NT2/D1 (cell line): ENCODE measurements around the gene CPB2.

Experiments used
- DNase-seq: peaks from one replicate; pipeline ENCODE4 v3.0.0-alpha.2; 2011; ENCODE audit warnings: low read depth, low spot score
- H3K27me3 ChIP-seq: 2 replicates; pipeline ENCODE4 v1.6.0; 2011; ENCODE audit warnings: mild to moderate bottlenecking; ENCODE audit not compliant: insufficient read length, insufficient read depth
- H3K36me3 ChIP-seq: 2 replicates; pipeline ENCODE4 v1.6.1; 2011; ENCODE audit warnings: mild to moderate bottlenecking, low read length, mixed read lengths; ENCODE audit not compliant: insufficient read depth, insufficient read length
- H3K4me1 ChIP-seq: 2 replicates; pipeline ENCODE4 v1.5.1; 2011; ENCODE audit not compliant: insufficient read depth, insufficient read length
- H3K4me3 ChIP-seq: 2 replicates; pipeline ENCODE4 v1.5.1; 2011; ENCODE audit warnings: low read depth; ENCODE audit not compliant: insufficient read length
- H3K9ac ChIP-seq: 2 replicates; pipeline ENCODE4 v1.6.0; 2011; ENCODE audit warnings: low read depth; ENCODE audit not compliant: insufficient read length
- H3K9me3 ChIP-seq: 2 replicates; pipeline ENCODE4 v1.5.1; 2011; ENCODE audit warnings: mild to moderate bottlenecking, low read length; ENCODE audit not compliant: insufficient read depth
- SUZ12 ChIP-seq: IDR thresholded peaks from 2 replicates; pipeline ENCODE4 v1.6.1; 2011; ENCODE audit not compliant: insufficient read length, insufficient read depth; ENCODE audit errors: extremely low read depth
- YY1 ChIP-seq: IDR thresholded peaks from 2 replicates; pipeline ENCODE4 v1.6.1; 2011; ENCODE audit not compliant: insufficient read length, insufficient read depth
- ZNF274 ChIP-seq: IDR thresholded peaks from 2 replicates; pipeline ENCODE4 v1.6.1; 2011; ENCODE audit warnings: mild to moderate bottlenecking, low read depth, low read length

CPB2 gene

DNA sequence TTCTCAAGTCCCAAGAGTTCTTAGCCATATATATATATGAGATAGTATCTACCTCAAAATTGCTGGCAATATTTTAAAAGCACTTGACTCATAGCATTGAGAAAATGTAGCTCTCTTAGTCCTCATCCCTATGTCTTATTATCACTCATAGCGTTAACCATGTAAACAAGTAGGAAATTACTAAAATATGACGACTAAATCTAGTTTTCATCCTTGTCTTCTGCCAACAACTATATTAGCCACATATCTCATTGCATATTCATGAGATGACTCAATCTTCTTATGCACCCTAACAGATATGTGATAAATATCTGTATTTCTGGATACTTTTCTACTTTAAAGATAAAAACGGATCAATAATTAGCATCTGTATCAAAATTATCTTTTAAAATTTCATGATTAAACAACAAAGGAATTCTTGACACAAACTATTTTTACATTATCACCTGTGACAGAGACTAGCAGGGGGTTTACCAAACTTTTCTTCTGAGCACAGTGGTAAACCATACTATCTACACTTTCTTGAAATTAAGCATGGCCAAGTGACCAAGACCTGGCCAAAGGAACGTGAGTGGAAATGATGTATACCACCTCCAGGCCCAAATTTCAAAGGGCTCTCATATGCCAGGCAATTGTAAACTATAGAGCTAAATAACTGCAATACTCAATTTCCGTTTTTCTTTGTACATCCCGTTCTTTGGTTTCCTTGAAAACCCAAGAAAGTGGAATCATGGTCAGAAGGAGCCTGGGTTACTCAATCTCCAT, 98.0 kb downstream of the CPB2 start:
- TF ChIP-seq ZNF274: no peak
- no peak for TF ChIP-seq YY1
- TF ChIP-seq SUZ12: no peak
- Histone ChIP-seq H3K36me3 (peaks cover 52% of the 10 kb centered on the region), H3K9ac (no peak overlapping the region), H3K4me1 (no peaks in the 10 kb centered on the region), H3K9me3 (no peaks in the 10 kb centered on the region), H3K4me3 (no peak overlapping the region), H3K27me3 (no peaks in the 10 kb centered on the region)
- no peak for DNase-seq

DNA sequence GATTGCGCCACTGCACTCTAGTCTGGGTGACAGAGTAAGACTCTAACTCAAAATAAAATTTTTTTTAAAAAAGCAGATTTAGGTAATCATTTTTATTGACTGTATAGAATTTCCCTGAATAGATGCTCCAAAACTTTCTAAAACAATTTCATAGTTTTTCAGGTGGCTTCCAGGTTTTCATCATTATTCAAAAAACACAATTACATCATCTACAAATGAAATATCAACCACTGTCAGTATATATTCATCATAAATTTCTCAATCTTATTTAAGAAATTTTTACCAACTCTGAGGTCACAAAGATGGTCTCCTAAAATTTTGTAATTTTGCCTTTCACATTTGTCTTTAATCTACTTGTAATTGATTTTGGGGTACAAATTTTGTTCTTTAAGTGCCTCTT, 100.3 kb downstream of the CPB2 start:
- DNase-seq: no peak
- Histone ChIP-seq H3K4me3 (no peak overlapping the region), H3K9me3 (no peaks in the 10 kb centered on the region), H3K36me3 (peaks cover 53% of the 10 kb centered on the region), H3K27me3 (no peaks in the 10 kb centered on the region), H3K4me1 (no peaks in the 10 kb centered on the region), H3K9ac (no peak overlapping the region)
- no peak for TF ChIP-seq YY1
- TF ChIP-seq ZNF274: no peak
- no peak for TF ChIP-seq SUZ12
